GM23338 (cell line): ENCODE data around the gene TBX2. TPM values are rescaled to one million over a fixed set of nuclear protein-coding genes. Genes with fewer than 3 reads are reported as not detected.
A peak's percentile ranks its signal among the peaks of the same experiment; 100 is the strongest.

ENCODE experiments used
- ATAC-seq: fragments of 200-7000 bp; cut with Tn5 transposase; 3 replicates; pipeline ENCODE4 v1.9.1; 2020
- DNase-seq: peaks from one replicate; pipeline ENCODE4 v3.0.0-alpha.2; 2015; ENCODE audit warnings: low spot score
- H2AFZ ChIP-seq: fragments of 200-600 bp; sonication (generic); 2 replicates; pipeline ENCODE4 v1.8.0; 2016; ENCODE audit warnings: antibody characterized with exemption, mild to moderate bottlenecking, moderate library complexity
- H3F3A ChIP-seq: fragments of 200-600 bp; sonication (generic); replicated peaks from 2 replicates; pipeline ENCODE4 v1.8.0; 2017; ENCODE audit warnings: antibody characterized with exemption, mixed run types, low read depth
- H3K27ac ChIP-seq: fragments of 200-600 bp; sonication (generic); 2 replicates; pipeline ENCODE4 v1.6.1; 2016; ENCODE audit warnings: low read depth
- H3K27me3 ChIP-seq: fragments of 200-600 bp; sonication (generic); 2 replicates; pipeline ENCODE4 v1.8.0; 2016; ENCODE audit warnings: mild to moderate bottlenecking, mixed run types, moderate library complexity; ENCODE audit not compliant: insufficient read depth
- H3K36me3 ChIP-seq: fragments of 200-600 bp; sonication (generic); 2 replicates; pipeline ENCODE4 v1.8.0; 2016; ENCODE audit warnings: mild to moderate bottlenecking; ENCODE audit not compliant: insufficient read depth
- H3K4me1 ChIP-seq: fragments of 200-600 bp; sonication (generic); 2 replicates; pipeline ENCODE4 v1.8.0; 2016; ENCODE audit warnings: mild to moderate bottlenecking, moderate library complexity; ENCODE audit not compliant: insufficient read depth
- H3K4me2 ChIP-seq: fragments of 200-600 bp; sonication (generic); 2 replicates; pipeline ENCODE4 v1.7.1; 2017; ENCODE audit warnings: mixed run types
- H3K4me3 ChIP-seq: fragments of 200-600 bp; sonication (generic); 2 replicates; pipeline ENCODE4 v1.6.1; 2016; ENCODE audit warnings: mixed run types
- H3K79me2 ChIP-seq: fragments of 200-600 bp; sonication (generic); replicated peaks from 2 replicates; pipeline ENCODE4 v1.8.0; 2017; ENCODE audit warnings: mild to moderate bottlenecking; ENCODE audit not compliant: insufficient read depth
- H3K9me2 ChIP-seq: fragments of 200-600 bp; sonication (generic); 2 replicates; pipeline ENCODE4 v1.8.0; 2017; ENCODE audit not compliant: insufficient read depth
- H4K20me1 ChIP-seq: fragments of 200-600 bp; sonication (generic); replicated peaks from 2 replicates; pipeline ENCODE4 v1.8.0; 2017; ENCODE audit warnings: mild to moderate bottlenecking; ENCODE audit not compliant: insufficient read depth
- H3K27ac Mint-ChIP-seq: 2 replicates; pipeline ENCODE4 v1.8.0; 2020; ENCODE audit warnings: inconsistent platforms, mild to moderate bottlenecking, moderate library complexity, mixed read lengths
- H3K27me3 Mint-ChIP-seq: 3 replicates; pipeline ENCODE4 v1.8.0; 2022; ENCODE audit warnings: low read depth, mild to moderate bottlenecking, moderate library complexity, mixed read lengths, inconsistent platforms; ENCODE audit not compliant: insufficient read depth, poor library complexity
- H3K36me3 Mint-ChIP-seq: 3 replicates; pipeline ENCODE4 v1.8.0; 2021; ENCODE audit warnings: low read depth, mild to moderate bottlenecking, inconsistent platforms, moderate library complexity, mixed read lengths
- H3K4me1 Mint-ChIP-seq: 3 replicates; pipeline ENCODE4 v1.8.0; 2020; ENCODE audit warnings: mild to moderate bottlenecking, inconsistent platforms, mixed read lengths
- H3K4me3 Mint-ChIP-seq: 3 replicates; pipeline ENCODE4 v1.8.0; 2021; ENCODE audit warnings: moderate library complexity, mild to moderate bottlenecking, inconsistent platforms, mixed read lengths
- H3K9me3 Mint-ChIP-seq: 3 replicates; pipeline ENCODE4 v1.8.0; 2020; ENCODE audit warnings: moderate library complexity, mild to moderate bottlenecking, inconsistent platforms, mixed read lengths
- CTCF ChIP-seq, 2 experiments: fragments of 200-600 bp in 1 of 2; sonication (generic) in 1 of 2; conservative IDR thresholded peaks; 2 replicates each; pipeline versions ENCODE4 v1.5.1 to v1.6.1; 2016 to 2017; ENCODE audit warnings: antibody characterized with exemption in 2 of 2, low read depth in 2 of 2, mild to moderate bottlenecking in 2 of 2, moderate library complexity in 1 of 2
- ETS1 ChIP-seq: IDR thresholded peaks from 2 replicates; pipeline ENCODE4 v1.6.1; 2016; ENCODE audit warnings: antibody characterized with exemption
- EZH2 ChIP-seq: fragments of 200-600 bp; sonication (generic); IDR thresholded peaks from one replicate; pipeline ENCODE4 v1.8.0; 2017; ENCODE audit warnings: antibody characterized with exemption, mild to moderate bottlenecking, low read depth; ENCODE audit not compliant: unreplicated experiment
- EZH2phosphoT487 ChIP-seq: fragments of 200-600 bp; sonication (generic); IDR thresholded peaks from one replicate; pipeline ENCODE4 v1.8.1; 2018; ENCODE audit warnings: antibody characterized with exemption; ENCODE audit not compliant: unreplicated experiment
- JUNB ChIP-seq: IDR thresholded peaks from one replicate; pipeline ENCODE4 v1.6.1; 2016; ENCODE audit warnings: antibody characterized with exemption; ENCODE audit not compliant: unreplicated experiment
- NANOG ChIP-seq: IDR thresholded peaks from 2 replicates; pipeline ENCODE4 v1.6.1; 2016; ENCODE audit warnings: antibody characterized with exemption, borderline replicate concordance
- POLR2AphosphoS5 ChIP-seq: IDR thresholded peaks from 2 replicates; pipeline ENCODE4 v1.6.1; 2016; ENCODE audit warnings: antibody characterized with exemption, low read depth
- REST ChIP-seq: IDR thresholded peaks from one replicate; pipeline ENCODE4 v1.6.1; 2018; ENCODE audit warnings: antibody characterized with exemption; ENCODE audit not compliant: unreplicated experiment
- STAT1 ChIP-seq: IDR thresholded peaks from one replicate; pipeline ENCODE4 v1.6.1; 2016; ENCODE audit warnings: antibody characterized with exemption; ENCODE audit not compliant: unreplicated experiment
- ZNF331 ChIP-seq: fragments of 250-450 bp; sonication (Bioruptor Pico); IDR thresholded peaks from 2 replicates; pipeline ENCODE4 v1.5.0; 2020; ENCODE audit warnings: low read depth, mild to moderate bottlenecking, moderate library complexity
- polyA plus RNA-seq: library from polyadenylated mRNA; unstranded; fragments of >200 nt; fragmentation: Nextera tagmentation; extraction: Ambion mirVana; gene quantifications from 2 replicates; pipeline ENCODE4 v1.2.1, GENCODE V29; 2016
- total RNA-seq: library from RNA; depleted of rRNA; stranded (reverse); fragments of >200 nt; shearing (Covaris generic); gene quantifications from 2 replicates; pipeline ENCODE4 v1.2.3, GENCODE V29; 2014

The TBX2 gene
- total and polyA plus RNA-seq, 2 experiments from 2014 or later, result not detected

- Histone ChIP-seq H3K36me3 (no peaks in the 10 kb centered on the region), H3K9me2 (no peaks in the 10 kb centered on the region), H3K27ac (no peak overlapping the region), H3F3A (no peaks in the 10 kb centered on the region), H3K4me1 (peaks cover 4% of the 10 kb centered on the region; the same call in 1 of the 2 replicates), H3K79me2 (no peaks in the 10 kb centered on the region), H3K4me3 (peak overlapping the region; percentile 47), H3K27me3 (peaks cover 100% of the 10 kb centered on the region), H2AFZ (no peak overlapping the region), H3K4me2 (peak overlapping the region; percentile 76; the same call in 1 of the 2 replicates), H4K20me1 (peaks cover 17% of the 10 kb centered on the region)
- peaks cover 19% of the 10 kb centered on the region for H3K4me1 Mint-ChIP-seq
- DNase-seq (peak; percentile 67), ATAC-seq (peak; percentile 17)
- H3K27me3 Mint-ChIP-seq, result peaks cover 85% of the 10 kb centered on the region
- H3K36me3 Mint-ChIP-seq, result no peaks in the 10 kb centered on the region; the same call in 2 of the 3 replicates
- H3K27ac Mint-ChIP-seq, result no peak overlapping the region
- 0 out of 3 replicates have a peak overlapping the region, but pooled peaks have one; percentile 69 for H3K4me3 Mint-ChIP-seq
- peak; percentile 37 for TF ChIP-seq EZH2
- TF ChIP-seq JUNB, result no peak
- peaks cover 8% of the 10 kb centered on the region; the same call in 2 of the 3 replicates for H3K9me3 Mint-ChIP-seq
Observed at GRCh38 chr17:61397086-61397842, 2.4 kb upstream of the TBX2 start.

GRCh38 chr17:61398721-61399130, 917 bp upstream of the TBX2 start:
- Histone ChIP-seq H3K79me2 (no peaks in the 10 kb centered on the region), H3K9me2 (no peaks in the 10 kb centered on the region), H3K4me3 (peak overlapping the region; percentile 53), H2AFZ (no peak overlapping the region; the same call in 1 of the 2 replicates), H4K20me1 (peaks cover 22% of the 10 kb centered on the region), H3K4me1 (peaks cover 15% of the 10 kb centered on the region; the same call in 1 of the 2 replicates), H3K36me3 (no peaks in the 10 kb centered on the region), H3F3A (peaks cover 4% of the 10 kb centered on the region; the same call in 1 of the 2 replicates), H3K4me2 (peak overlapping the region; percentile 75), H3K27me3 (peaks cover 100% of the 10 kb centered on the region), H3K27ac (no peak overlapping the region)
- no peak for TF ChIP-seq JUNB
- TF ChIP-seq ZNF331 (CRISPR knock-in tag), result no peak
- TF ChIP-seq STAT1, result no peak
- no peak for TF ChIP-seq ETS1
- TF ChIP-seq CTCF (conservative IDR thresholded peaks at IDR 0.05; ENCODE audit: low read depth in 2 of 2), result no peak
- no peak for TF ChIP-seq POLR2AphosphoS5
- no peak for TF ChIP-seq REST
- no peak for TF ChIP-seq NANOG
- peak; percentile 95 for TF ChIP-seq EZH2
- peak; percentile 74 for TF ChIP-seq EZH2phosphoT487
- no peak for DNase-seq
- Mint-ChIP-seq H3K4me1 (peaks cover 32% of the 10 kb centered on the region), H3K27me3 (peaks cover 89% of the 10 kb centered on the region), H3K4me3 (peak overlapping the region; percentile 69), H3K9me3 (peaks cover 11% of the 10 kb centered on the region; the same call in 2 of the 3 replicates), H3K27ac (no peak overlapping the region), H3K36me3 (peaks cover 3% of the 10 kb centered on the region; the same call in 1 of the 3 replicates)
- no peak for ATAC-seq
